MCF 10A (cell line): ENCODE data around the gene NDUFS6. TPM values are rescaled to one million over a fixed set of nuclear protein-coding genes. Genes with fewer than 3 reads are reported as not detected.

ENCODE experiments used
- BruUV-seq: library from RNA; stranded (reverse); fragments of 400-500 nt; replicated peaks from 2 replicates; lab custom pipeline; 2021; lab: Mats Ljungman, UMichigan
- CTCF ChIA-PET: fragments of 300-600 bp; sonication (Branson Sonifier 250); formaldehyde crosslinking; extraction: SDS; loops from one replicate; lab custom pipeline; 2021; ENCODE audit warnings: antibody characterized with exemption, inconsistent platforms; lab: Yijun Ruan, JAX
- POLR2A ChIA-PET: fragments of 300-600, 350-650 bp; sonication (Branson Sonifier 250); formaldehyde crosslinking; extraction: SDS; loops from one replicate; lab custom pipeline; 2020; ENCODE audit warnings: antibody characterized with exemption, inconsistent platforms; lab: Yijun Ruan, JAX
- DNase-seq: peaks from one replicate; pipeline ENCODE4 v3.0.0-alpha.2; 2018; ENCODE audit not compliant: unreplicated experiment
- H3K27ac Mint-ChIP-seq: one replicate; pipeline ENCODE4 v1.8.0; 2022; ENCODE audit warnings: mild to moderate bottlenecking, low read depth, mixed read lengths; ENCODE audit not compliant: unreplicated experiment
- H3K27me3 Mint-ChIP-seq: one replicate; pipeline ENCODE4 v1.8.0; 2022; ENCODE audit warnings: mixed read lengths; ENCODE audit not compliant: insufficient read depth, unreplicated experiment
- H3K36me3 Mint-ChIP-seq: one replicate; pipeline ENCODE4 v1.8.0; 2022; ENCODE audit warnings: mild to moderate bottlenecking, moderate library complexity, mixed read lengths; ENCODE audit not compliant: insufficient read depth, unreplicated experiment
- H3K4me1 Mint-ChIP-seq: one replicate; pipeline ENCODE4 v1.8.0; 2022; ENCODE audit warnings: mixed read lengths; ENCODE audit not compliant: insufficient read depth, unreplicated experiment
- H3K4me3 Mint-ChIP-seq: one replicate; pipeline ENCODE4 v1.8.0; 2022; ENCODE audit warnings: mild to moderate bottlenecking, moderate library complexity, mixed read lengths; ENCODE audit not compliant: unreplicated experiment
- H3K9me3 Mint-ChIP-seq: one replicate; pipeline ENCODE4 v1.8.0; 2022; ENCODE audit warnings: mixed read lengths; ENCODE audit not compliant: unreplicated experiment
- CTCF ChIP-seq: fragments of 200-600 bp; IDR thresholded peaks from one replicate; pipeline ENCODE4 v1.8.0; 2022; ENCODE audit warnings: antibody characterized with exemption, mild to moderate bottlenecking; ENCODE audit not compliant: unreplicated experiment
- intact Hi-C: fragments of 100-400 bp; cut with micrococcal nuclease; formaldehyde crosslinking; loops from 2 replicates; pipeline ENCODE4 v1.14.1; 2022
- total RNA-seq: library from RNA; stranded (reverse); gene quantifications from 2 replicates; pipeline ENCODE4 v1.2.3, GENCODE V29; 2022

NDUFS6 gene
- total RNA-seq, 1 experiment from 2014 or later: 65.6 TPM

GRCh38 chr5:1835431-1835830 is 34.2 kb downstream of the NDUFS6 start:
- no TSS peak for BruUV-seq
- H3K4me1 Mint-ChIP-seq: no peaks in the 10 kb centered on the region

GRCh38 chr5:1836176-1836890 is 35.1 kb downstream of the NDUFS6 start:
- Mint-ChIP-seq H3K27me3 (peaks cover 12% of the 10 kb centered on the region), H3K4me3 (no peak overlapping the region), H3K27ac (no peak overlapping the region), H3K36me3 (no peaks in the 10 kb centered on the region), H3K9me3 (no peaks in the 10 kb centered on the region), H3K4me1 (no peaks in the 10 kb centered on the region)
- intact Hi-C loops: no loop called here
- CTCF ChIA-PET: no interaction called here
- TF ChIP-seq CTCF: no peak
- DNase-seq: no peak
- BruUV-seq: no TSS peak
- POLR2A ChIA-PET: interaction anchor here (0.8 kb wide), 1 partner anchor 37 kb away, joined by 3 read pairs; no protein-coding TSS in a partner anchor

More at GRCh38 chr5:1835431-1835830, 34.2 kb downstream of the NDUFS6 start:
- Mint-ChIP-seq H3K27ac (no peak overlapping the region), H3K36me3 (no peaks in the 10 kb centered on the region), H3K27me3 (peaks cover 12% of the 10 kb centered on the region), H3K9me3 (no peaks in the 10 kb centered on the region), H3K4me3 (no peak overlapping the region)
- ChIA-PET POLR2A (interaction anchor here (0.8 kb wide), 1 partner anchor 38 kb away, joined by 3 read pairs; no protein-coding TSS in a partner anchor), CTCF (no interaction called here)
- intact Hi-C loops: no loop called here
- TF ChIP-seq CTCF: no peak
- no peak for DNase-seq

- intact Hi-C loops: no loop called here
- no peaks in the 10 kb centered on the region for H3K9me3 Mint-ChIP-seq
- no peaks in the 10 kb centered on the region for H3K4me1 Mint-ChIP-seq
- H3K36me3 Mint-ChIP-seq: no peaks in the 10 kb centered on the region
- H3K27ac Mint-ChIP-seq: no peak overlapping the region
- POLR2A ChIA-PET: interaction anchor here (0.6 kb wide), 1 partner anchor 330 kb away, joined by 4 read pairs; no protein-coding TSS in a partner anchor
- BruUV-seq: no TSS peak
- no peak overlapping the region for H3K4me3 Mint-ChIP-seq
- TF ChIP-seq CTCF: no peak
- no peak for DNase-seq
- peaks cover 12% of the 10 kb centered on the region for H3K27me3 Mint-ChIP-seq
- CTCF ChIA-PET: no interaction called here
Measured at GRCh38 chr5:1836891-1837880, 36.0 kb downstream of the NDUFS6 start.

DNA sequence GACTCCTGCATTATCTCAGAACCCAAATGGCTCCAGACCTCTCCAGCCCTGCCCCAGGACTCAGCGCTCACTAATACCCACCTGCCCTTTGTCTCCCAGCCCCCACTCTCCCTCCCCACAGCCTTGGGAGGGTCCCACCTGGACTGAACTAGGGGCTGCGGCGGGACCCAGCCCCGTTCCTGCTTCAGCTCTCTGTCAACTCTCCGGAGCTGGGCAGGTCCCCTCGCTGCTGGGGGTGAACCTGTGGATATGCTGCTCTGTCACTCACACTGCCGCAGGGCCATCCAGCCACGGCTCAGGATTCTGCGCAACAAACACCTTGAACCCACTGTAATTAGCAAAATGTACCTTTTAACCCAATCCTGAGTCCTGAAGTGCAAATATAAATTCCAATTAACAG is 36.8 kb downstream of the NDUFS6 start:
- no peak for DNase-seq
- intact Hi-C loops: no loop called here
- no peaks in the 10 kb centered on the region for H3K4me1 Mint-ChIP-seq
- TF ChIP-seq CTCF: no peak
- no peaks in the 10 kb centered on the region for H3K9me3 Mint-ChIP-seq
- POLR2A ChIA-PET: no interaction called here
- H3K27ac Mint-ChIP-seq: no peak overlapping the region
- CTCF ChIA-PET: no interaction called here
- no TSS peak for BruUV-seq
- peaks cover 12% of the 10 kb centered on the region for H3K27me3 Mint-ChIP-seq
- H3K4me3 Mint-ChIP-seq: no peak overlapping the region
- H3K36me3 Mint-ChIP-seq: no peaks in the 10 kb centered on the region
